Heart left ventricle (tissue), 13 donors: ENCODE measurements around the gene HCN3.

ENCODE experiments used
- CTCF ChIP-seq, 12 donors: fragments of 200-600 bp; sonication (generic) in 4 of 12; IDR thresholded peaks; one replicate each; pipeline versions ENCODE4 v1.5.0 to v1.8.0; 2018 to 2022; ENCODE audit warnings: antibody characterized with exemption in 12 of 12, mild to moderate bottlenecking in 5 of 12
- POLR2A ChIP-seq, 2 donors: fragments of 450-650 bp; IDR thresholded peaks; one replicate each; pipeline ENCODE4 v1.6.1; 2017; ENCODE audit warnings: antibody characterized with exemption in 2 of 2, mild to moderate bottlenecking in 2 of 2, moderate library complexity in 2 of 2
- donor health status: ischemic (EF 13 %, LVEDD 7.1; RV severe dilation, severe dysfunction).
- donor health status: DM: no; HTN: yes; CAD: no.
- donor health status: DM: no; HTN: no; CAD: no.
- donor health status: ischemic (EF 25% LVEDD 6.9; RV normal size, moderate dysfunction).
- donor health status: ischemic (EF 25% LVEDD 5.7; RV mildly dilated, moderate dysfunction).
- donor health status: ischemic (EF 35%, LVEDD 5.7; RV mildly dilated, moderate dysfunction).
- donor health status: nonischemic (EF 11% LVEDD 7.7; RV severe dilation, severe dysfunction).
- donor health status: DM: yes; HTN: yes; CAD: no.
- donor health status: PGD.
- donor health status: ischemic (EF 29% LVEDD 5.4; RV normal size, mild dysfunction).
- donor health status: nonischemic (EF 23%, LVEDD 6.1; RV moderate dilation, normal function).

GRCh38 chr1:155296661-155297060, 19.4 kb downstream of the HCN3 start:
- TF ChIP-seq CTCF (IDR thresholded peaks at IDR 0.05) (no peak), POLR2A (IDR thresholded peaks at IDR 0.05) (no peak)
